ENCODE measurements around the gene WIPI1.

DNA sequence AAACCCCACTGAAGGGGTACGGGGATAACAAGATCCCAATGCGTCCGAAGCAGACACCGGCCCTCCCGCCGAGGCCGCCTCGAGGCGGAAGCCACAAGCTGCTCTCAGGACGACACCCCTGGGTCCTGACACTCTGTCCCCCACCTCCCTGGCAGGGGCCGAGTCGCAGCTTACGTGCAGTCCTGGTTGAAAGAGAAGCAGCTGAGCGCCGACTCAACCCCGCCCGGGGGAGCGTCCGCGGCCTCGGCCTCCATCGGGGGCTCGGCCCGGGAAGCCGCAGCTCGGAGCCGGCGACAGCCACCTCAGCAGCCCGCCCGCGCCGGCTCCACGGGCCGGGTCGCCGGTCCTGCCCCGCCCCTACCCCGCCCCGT, at the start of gene WIPI1:
- TF ChIP-seq EP300 (IDR thresholded peaks at IDR 0.05) (no peak), REST (IDR thresholded peaks at IDR 0.05) (no peak), RAD21 (conservative IDR thresholded peaks at IDR 0.05 in 1 of 2, IDR thresholded peaks at IDR 0.05 in 1 of 2) (no peak), RFX5 (IDR thresholded peaks at IDR 0.05) (no peak), BHLHE40 (IDR thresholded peaks at IDR 0.05; ENCODE audit: low read depth, low read length) (no peak), MAX (IDR thresholded peaks at IDR 0.05) (no peak), POLR2A (IDR thresholded peaks at IDR 0.05; ENCODE audit: low read length) (peak; percentile 28; the same call in 1 of the 2 replicates), TP53 (CRISPR knock-in tag; IDR thresholded peaks at IDR 0.05) (no peak), CHD2 (IDR thresholded peaks at IDR 0.05; ENCODE audit: low read length, partially characterized antibody) (no peak)
- TF ChIP-seq, protein P1, sequence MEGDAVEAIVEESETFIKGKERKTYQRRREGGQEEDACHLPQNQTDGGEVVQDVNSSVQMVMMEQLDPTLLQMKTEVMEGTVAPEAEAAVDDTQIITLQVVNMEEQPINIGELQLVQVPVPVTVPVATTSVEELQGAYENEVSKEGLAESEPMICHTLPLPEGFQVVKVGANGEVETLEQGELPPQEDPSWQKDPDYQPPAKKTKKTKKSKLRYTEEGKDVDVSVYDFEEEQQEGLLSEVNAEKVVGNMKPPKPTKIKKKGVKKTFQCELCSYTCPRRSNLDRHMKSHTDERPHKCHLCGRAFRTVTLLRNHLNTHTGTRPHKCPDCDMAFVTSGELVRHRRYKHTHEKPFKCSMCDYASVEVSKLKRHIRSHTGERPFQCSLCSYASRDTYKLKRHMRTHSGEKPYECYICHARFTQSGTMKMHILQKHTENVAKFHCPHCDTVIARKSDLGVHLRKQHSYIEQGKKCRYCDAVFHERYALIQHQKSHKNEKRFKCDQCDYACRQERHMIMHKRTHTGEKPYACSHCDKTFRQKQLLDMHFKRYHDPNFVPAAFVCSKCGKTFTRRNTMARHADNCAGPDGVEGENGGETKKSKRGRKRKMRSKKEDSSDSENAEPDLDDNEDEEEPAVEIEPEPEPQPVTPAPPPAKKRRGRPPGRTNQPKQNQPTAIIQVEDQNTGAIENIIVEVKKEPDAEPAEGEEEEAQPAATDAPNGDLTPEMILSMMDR (IDR thresholded peaks at IDR 0.05), result no peak
- TF ChIP-seq, protein P2, sequence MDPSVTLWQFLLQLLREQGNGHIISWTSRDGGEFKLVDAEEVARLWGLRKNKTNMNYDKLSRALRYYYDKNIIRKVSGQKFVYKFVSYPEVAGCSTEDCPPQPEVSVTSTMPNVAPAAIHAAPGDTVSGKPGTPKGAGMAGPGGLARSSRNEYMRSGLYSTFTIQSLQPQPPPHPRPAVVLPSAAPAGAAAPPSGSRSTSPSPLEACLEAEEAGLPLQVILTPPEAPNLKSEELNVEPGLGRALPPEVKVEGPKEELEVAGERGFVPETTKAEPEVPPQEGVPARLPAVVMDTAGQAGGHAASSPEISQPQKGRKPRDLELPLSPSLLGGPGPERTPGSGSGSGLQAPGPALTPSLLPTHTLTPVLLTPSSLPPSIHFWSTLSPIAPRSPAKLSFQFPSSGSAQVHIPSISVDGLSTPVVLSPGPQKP (IDR thresholded peaks at IDR 0.05; ENCODE audit: low read depth, low read length), result no peak
